Keratinocyte (primary cell): Measurements from ENCODE around the gene NCBP1.

Source experiments
- EZH2 ChIP-seq: IDR thresholded peaks from one replicate; pipeline ENCODE4 v1.6.1; 2012; ENCODE audit warnings: inconsistent platforms, mild to moderate bottlenecking, low read length, moderate library complexity
- TF ChIP-seq, protein P1 (sequence below), 3 experiments: IDR thresholded peaks in 1 of 3; conservative IDR thresholded peaks in 1 of 3; optimal IDR thresholded peaks in 1 of 3; 2 replicates in 2 of 3; 3 replicates in 1 of 3; pipeline versions ENCODE3 to v1.5.1; 2011; ENCODE audit warnings: low read length in 3 of 3, mild to moderate bottlenecking in 3 of 3, moderate library complexity in 2 of 3, control low read depth in 1 of 3, inconsistent platforms in 1 of 3; ENCODE audit not compliant: insufficient read depth in 2 of 3; ENCODE audit errors: extremely low read depth in 1 of 3

DNA sequence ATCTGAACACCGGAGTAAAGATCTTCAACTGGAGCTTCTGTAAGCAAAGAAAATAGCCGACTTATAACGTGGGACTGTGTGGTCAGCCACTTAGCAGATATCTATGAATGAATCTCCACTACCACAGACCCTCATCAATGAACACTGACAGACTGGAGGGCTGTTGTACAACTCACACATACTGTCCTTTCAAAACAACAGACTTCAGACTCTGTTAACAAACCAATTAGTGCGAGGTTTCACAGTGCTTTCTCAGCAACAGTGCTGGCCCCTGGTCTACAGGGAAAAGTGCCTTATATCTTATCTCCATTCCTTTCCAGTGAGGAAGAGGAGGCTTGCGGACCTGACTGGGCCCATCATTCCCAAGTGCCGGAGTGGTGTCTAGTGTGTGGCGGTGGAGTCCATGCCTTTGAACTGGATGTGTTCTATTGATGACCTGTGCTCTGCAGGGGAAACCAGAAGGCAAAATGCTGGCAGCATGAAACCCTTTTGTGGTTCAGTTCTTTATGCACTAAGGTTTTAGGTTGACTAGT, 34.2 kb upstream of the NCBP1 start:
- TF ChIP-seq, protein P1, sequence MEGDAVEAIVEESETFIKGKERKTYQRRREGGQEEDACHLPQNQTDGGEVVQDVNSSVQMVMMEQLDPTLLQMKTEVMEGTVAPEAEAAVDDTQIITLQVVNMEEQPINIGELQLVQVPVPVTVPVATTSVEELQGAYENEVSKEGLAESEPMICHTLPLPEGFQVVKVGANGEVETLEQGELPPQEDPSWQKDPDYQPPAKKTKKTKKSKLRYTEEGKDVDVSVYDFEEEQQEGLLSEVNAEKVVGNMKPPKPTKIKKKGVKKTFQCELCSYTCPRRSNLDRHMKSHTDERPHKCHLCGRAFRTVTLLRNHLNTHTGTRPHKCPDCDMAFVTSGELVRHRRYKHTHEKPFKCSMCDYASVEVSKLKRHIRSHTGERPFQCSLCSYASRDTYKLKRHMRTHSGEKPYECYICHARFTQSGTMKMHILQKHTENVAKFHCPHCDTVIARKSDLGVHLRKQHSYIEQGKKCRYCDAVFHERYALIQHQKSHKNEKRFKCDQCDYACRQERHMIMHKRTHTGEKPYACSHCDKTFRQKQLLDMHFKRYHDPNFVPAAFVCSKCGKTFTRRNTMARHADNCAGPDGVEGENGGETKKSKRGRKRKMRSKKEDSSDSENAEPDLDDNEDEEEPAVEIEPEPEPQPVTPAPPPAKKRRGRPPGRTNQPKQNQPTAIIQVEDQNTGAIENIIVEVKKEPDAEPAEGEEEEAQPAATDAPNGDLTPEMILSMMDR (optimal IDR thresholded peaks at IDR 0.05 in 1 of 3, IDR thresholded peaks at IDR 0.05 in 1 of 3, conservative IDR thresholded peaks at IDR 0.05 in 1 of 3; ENCODE audit: extremely low read depth in 1 of 3, insufficient read depth in 2 of 3, low read length in 3 of 3): no peak
- TF ChIP-seq EZH2: no peak
